Common myeloid progenitor, CD34-positive (primary cell): Measurements from ENCODE around the gene PLB1.

Experiments used
- CTCF ChIA-PET: fragments of 350-600 bp; sonication (Branson Sonifier 250); formaldehyde crosslinking; loops from one replicate; lab custom pipeline; 2021; ENCODE audit warnings: antibody characterized with exemption; lab: Charles Lee
- POLR2A ChIA-PET: fragments of 350-600 bp; sonication (Branson Sonifier 250); formaldehyde crosslinking; loops from one replicate; lab custom pipeline; 2021; ENCODE audit warnings: antibody characterized with exemption; lab: Charles Lee
- DNase-seq, 3 donors: peaks; one replicate each; pipeline versions ENCODE4 v3.0.0 to v3.0.0-alpha.2; 2013
- H3K27ac ChIP-seq, 2 experiments: 1 replicate in 1 of 2; 2 replicates in 1 of 2; pipeline ENCODE4 v1.7.0; 2013; ENCODE audit warnings: inconsistent platforms in 2 of 2, low read length in 2 of 2, mild to moderate bottlenecking in 2 of 2, low read depth in 1 of 2, moderate library complexity in 1 of 2; ENCODE audit not compliant: severe bottlenecking in 2 of 2, insufficient read depth in 1 of 2, poor library complexity in 1 of 2
- H3K27me3 ChIP-seq, 5 experiments: replicated peaks in 2 of 5; 1 replicate in 3 of 5; 2 replicates in 2 of 5; pipeline versions ENCODE4 v1.6.1 to v1.7.0; 2013; ENCODE audit warnings: low read length in 4 of 5, mild to moderate bottlenecking in 2 of 5, moderate library complexity in 2 of 5, inconsistent platforms in 1 of 5; ENCODE audit not compliant: insufficient read depth in 5 of 5, control insufficient read depth in 4 of 5
- H3K36me3 ChIP-seq, 4 experiments: 1 replicate in 2 of 4; 2 replicates in 2 of 4; pipeline versions ENCODE4 v1.6.1 to v1.7.0; 2013; ENCODE audit warnings: low read length in 3 of 4, control low read depth in 1 of 4, mild to moderate bottlenecking in 1 of 4; ENCODE audit not compliant: control insufficient read depth in 4 of 4, insufficient read depth in 4 of 4
- H3K4me1 ChIP-seq, 4 experiments: 1 replicate in 3 of 4; 2 replicates in 1 of 4; pipeline versions ENCODE4 v1.6.1 to v1.7.1; 2013; ENCODE audit warnings: low read length in 3 of 4, mild to moderate bottlenecking in 3 of 4, control low read depth in 1 of 4, inconsistent platforms in 1 of 4, moderate library complexity in 1 of 4; ENCODE audit not compliant: control insufficient read depth in 4 of 4, insufficient read depth in 4 of 4; ENCODE audit errors: control extremely low read depth in 1 of 4
- H3K4me3 ChIP-seq, 7 experiments: 1 replicate in 4 of 7; 2 replicates in 3 of 7; pipeline versions ENCODE4 v1.5.1 to v1.7.0; 2013; ENCODE audit warnings: mild to moderate bottlenecking in 7 of 7, low read length in 6 of 7, moderate library complexity in 6 of 7, inconsistent platforms in 2 of 7, low read depth in 2 of 7, control low read depth in 1 of 7; ENCODE audit not compliant: insufficient read depth in 4 of 7, control insufficient read depth in 1 of 7; ENCODE audit errors: extremely low read depth in 1 of 7
- H3K9me3 ChIP-seq, 5 experiments: 1 replicate in 4 of 5; 2 replicates in 1 of 5; pipeline versions ENCODE4 v1.6.1 to v1.7.1; 2013; ENCODE audit warnings: low read length in 4 of 5, mild to moderate bottlenecking in 2 of 5, inconsistent platforms in 1 of 5, low read depth in 1 of 5, moderate library complexity in 1 of 5; ENCODE audit not compliant: control insufficient read depth in 4 of 5, insufficient read depth in 2 of 5; ENCODE audit errors: control extremely low read depth in 1 of 5
- WGBS: methylation state at CpG from one replicate; pipeline ENCODE4 v1.1.5; 2013; ENCODE audit not compliant: insufficient coverage; 5-methylcytosine and 5-hydroxymethylcytosine counted together

PLB1 gene

DNA sequence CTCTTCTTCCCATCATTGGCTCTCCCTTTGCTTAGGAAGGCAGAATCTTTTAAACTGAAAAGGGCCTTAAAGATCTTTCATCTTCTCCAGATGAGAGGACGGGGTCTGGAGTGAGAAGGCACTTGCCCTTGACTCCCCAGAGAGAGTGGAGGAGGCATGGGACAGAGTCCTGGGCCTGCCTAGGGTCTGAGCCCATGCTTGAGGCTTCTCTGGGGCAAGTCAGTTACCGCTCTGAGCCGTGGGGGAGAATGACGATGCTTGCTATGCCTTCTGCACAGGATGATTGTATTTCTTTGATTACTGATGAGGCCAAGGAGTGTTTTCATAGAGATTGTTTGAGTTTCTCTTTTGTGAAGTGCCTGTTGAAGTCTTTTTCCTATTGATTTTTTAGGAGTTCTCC is 921 bp downstream of the PLB1 start:
- CTCF ChIA-PET: interaction anchor here (1.2 kb wide), 1 partner anchor 8 kb away, joined by 3 read pairs; no protein-coding TSS in a partner anchor
- H3K36me3 ChIP-seq: no peaks in the 10 kb centered on the region
- H3K4me3 ChIP-seq: no peak overlapping the region
- no peaks in the 10 kb centered on the region for H3K9me3 ChIP-seq
- POLR2A ChIA-PET: no interaction called here
- peaks cover 0 to 2% (median 0%) of the 10 kb centered on the region in 5 experiments for H3K27me3 ChIP-seq
- DNase-seq: no peak
- 69% methylated on average over 4 of the region's 4 CpGs for WGBS
- no peak overlapping the region for H3K27ac ChIP-seq
- no peaks in the 10 kb centered on the region for H3K4me1 ChIP-seq

DNA sequence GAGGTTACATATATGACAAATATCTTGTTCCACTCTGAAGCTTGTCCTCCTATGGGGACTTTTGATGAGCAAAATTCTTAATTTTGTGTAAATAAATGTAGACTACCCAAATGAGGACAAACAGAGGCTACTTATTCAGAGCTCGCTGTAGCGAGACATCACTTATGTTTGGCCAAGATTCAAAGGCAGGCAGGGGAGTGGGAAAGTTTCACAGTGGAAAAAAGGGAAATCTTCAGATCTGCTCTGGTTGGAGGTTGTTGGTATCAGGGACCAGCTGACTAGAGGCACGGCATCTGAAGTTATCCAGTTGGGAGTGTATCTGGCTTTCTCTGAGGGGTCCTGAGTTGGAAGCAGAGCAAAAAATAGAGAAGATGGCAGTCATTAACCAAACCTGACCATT is 1.3 kb downstream of the PLB1 start:
- Histone ChIP-seq H3K4me1 (no peaks in the 10 kb centered on the region), H3K9me3 (no peaks in the 10 kb centered on the region), H3K36me3 (no peaks in the 10 kb centered on the region), H3K4me3 (no peak overlapping the region), H3K27ac (no peak overlapping the region), H3K27me3 (peaks cover 0 to 2% (median 0%) of the 10 kb centered on the region in 5 experiments)
- ChIA-PET CTCF (interaction anchor here (1.2 kb wide), 1 partner anchor 9 kb away, joined by 3 read pairs; no protein-coding TSS in a partner anchor), POLR2A (no interaction called here)
- DNase-seq: no peak
- 100% methylated on average over 3 of the region's 3 CpGs for WGBS

DNA sequence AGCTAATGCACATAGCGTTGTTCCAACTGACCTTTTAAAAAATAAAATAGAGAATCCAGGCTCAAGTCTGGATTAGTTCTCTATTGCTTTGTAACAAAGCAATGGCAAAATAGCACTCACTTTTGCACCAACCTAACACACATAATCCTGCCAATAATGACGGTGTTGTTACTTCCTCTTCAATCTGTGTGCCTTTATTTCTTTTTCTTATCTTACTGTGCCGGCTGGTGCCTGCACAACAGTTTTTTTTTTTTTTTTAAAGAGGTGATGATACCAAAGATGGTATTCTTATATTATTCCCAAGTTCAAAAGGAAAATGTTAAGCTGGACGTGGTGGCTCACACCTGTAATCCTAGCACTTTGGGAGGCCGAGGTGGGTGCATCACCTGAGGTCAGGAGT is 3.4 kb downstream of the PLB1 start:
- Histone ChIP-seq H3K4me3 (no peak overlapping the region), H3K4me1 (no peaks in the 10 kb centered on the region), H3K9me3 (no peaks in the 10 kb centered on the region), H3K27ac (no peak overlapping the region), H3K27me3 (peaks cover 0 to 2% (median 0%) of the 10 kb centered on the region in 5 experiments), H3K36me3 (no peaks in the 10 kb centered on the region)
- 33% methylated on average over 1 of the region's 5 CpGs for WGBS
- CTCF ChIA-PET: no interaction called here
- POLR2A ChIA-PET: no interaction called here
- DNase-seq: peak in 2 of 3 donors; percentile 22 to 59

DNA sequence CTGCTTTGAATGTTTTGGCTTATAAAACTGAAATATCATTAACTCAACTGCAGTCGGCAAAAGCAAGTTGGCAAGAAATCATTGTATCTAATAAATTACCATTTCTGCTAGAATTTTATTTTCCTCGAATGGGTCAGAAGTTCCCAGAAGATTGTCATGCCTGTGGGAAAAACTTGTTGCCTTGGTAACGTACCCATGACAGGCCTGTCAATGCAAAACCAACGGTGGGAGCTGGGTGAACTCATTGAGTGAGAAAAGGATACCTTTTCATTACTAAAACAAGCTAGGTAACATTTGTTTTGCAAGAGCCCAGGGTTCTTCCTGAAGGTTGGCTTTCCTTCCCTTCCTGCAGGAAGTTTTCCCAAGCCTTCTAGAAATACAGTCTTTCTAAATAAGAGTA is 9.5 kb downstream of the PLB1 start:
- Histone ChIP-seq H3K9me3 (no peaks in the 10 kb centered on the region), H3K27ac (no peak overlapping the region), H3K27me3 (peaks cover 0 to 3% (median 0%) of the 10 kb centered on the region in 5 experiments), H3K4me1 (no peaks in the 10 kb centered on the region), H3K36me3 (no peaks in the 10 kb centered on the region), H3K4me3 (no peak overlapping the region)
- DNase-seq: no peak
- ChIA-PET CTCF (interaction anchor here (1.0 kb wide), 1 partner anchor 801 kb away, joined by 3 read pairs; no protein-coding TSS in a partner anchor), POLR2A (no interaction called here)
- 81% methylated on average over 4 of the region's 4 CpGs for WGBS

DNA sequence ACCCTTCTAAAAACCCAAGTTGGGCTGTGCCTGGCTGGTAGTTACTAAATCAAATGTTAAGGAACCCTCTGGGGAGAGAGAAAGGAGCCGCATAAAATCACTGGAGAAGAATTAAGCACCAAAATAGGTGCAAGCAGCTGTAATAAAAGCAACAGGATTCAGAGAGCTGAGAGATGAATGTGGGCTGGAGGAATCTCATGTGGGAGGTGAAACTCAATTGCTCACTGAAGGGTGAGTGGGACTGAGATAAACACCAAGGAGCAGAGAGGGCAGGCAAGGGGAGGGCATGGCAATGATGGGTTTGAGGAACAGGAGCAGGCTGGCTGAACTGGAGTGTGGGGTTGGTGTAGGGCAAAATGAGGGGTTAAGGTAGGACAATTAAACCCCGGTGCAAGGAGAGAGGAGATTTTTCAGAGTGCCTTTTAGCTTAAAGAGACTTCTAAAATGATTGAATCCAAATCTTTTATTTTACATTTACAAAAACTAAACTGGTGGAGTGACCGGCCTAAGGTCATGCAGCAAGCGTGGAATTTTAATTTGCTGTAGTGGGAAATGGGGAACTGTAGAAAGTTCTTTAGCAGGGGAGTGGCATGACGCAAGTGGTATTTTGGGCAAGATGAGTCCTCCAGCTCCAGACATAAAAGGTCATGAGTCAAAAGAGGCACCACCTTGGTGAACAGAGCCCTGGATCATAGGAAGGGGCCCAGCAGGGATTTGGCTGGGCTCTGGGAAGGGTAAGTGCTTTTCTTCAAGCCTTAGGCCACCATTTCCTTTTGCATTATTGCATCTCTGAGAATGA is 10.5 kb downstream of the PLB1 start:
- WGBS: 92% methylated on average over 3 of the region's 5 CpGs
- Histone ChIP-seq H3K9me3 (peaks cover 0 to 1% (median 0%) of the 10 kb centered on the region in 5 experiments), H3K27me3 (peaks cover 0 to 3% (median 0%) of the 10 kb centered on the region in 5 experiments), H3K4me1 (no peaks in the 10 kb centered on the region), H3K4me3 (no peak overlapping the region), H3K27ac (no peak overlapping the region), H3K36me3 (no peaks in the 10 kb centered on the region)
- CTCF ChIA-PET: no interaction called here
- POLR2A ChIA-PET: no interaction called here
- no peak for DNase-seq

DNA sequence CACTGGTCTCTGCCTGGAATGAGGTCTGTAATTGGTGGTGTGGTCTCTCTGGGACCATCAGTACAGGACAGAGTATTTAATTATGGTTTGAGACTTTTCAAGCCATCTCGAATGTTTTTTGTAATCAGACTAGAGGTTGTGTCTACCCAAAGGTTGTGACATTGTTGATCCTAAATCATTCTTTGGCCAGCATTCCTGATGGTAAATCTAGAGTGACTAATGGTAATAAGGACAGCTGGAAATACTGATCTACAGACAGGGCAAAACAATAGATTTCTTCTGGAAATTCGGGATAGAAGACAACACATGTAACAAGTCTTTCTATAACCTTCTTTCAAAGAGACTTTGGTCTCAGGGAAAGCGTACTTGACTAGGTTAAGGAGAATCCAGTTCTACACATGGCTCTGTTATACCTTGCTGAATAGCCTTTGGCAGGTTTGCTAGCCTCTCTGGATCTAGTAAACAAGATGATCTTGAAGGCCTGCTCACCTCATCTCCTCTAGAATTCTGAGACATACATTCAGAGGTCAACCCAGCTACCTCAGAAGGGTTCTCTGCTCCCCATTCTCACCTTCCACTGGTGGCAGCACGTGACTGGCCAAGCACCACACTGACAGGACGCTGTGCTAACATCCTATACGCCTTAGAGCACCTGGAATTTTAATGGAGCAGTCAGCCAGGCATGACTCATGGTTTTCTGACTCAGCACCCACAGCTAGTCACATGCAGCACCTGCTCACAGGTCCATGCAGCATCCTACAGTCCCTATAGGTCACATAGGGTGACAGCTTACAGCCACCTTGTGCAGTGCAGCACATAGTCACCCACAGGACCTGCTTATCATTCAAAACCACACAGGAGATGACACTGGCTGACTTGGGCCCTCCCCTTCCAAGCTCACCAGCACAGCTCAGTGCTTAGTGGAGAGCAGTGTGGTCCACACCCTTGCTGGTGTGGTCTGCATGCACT is 12.2 kb downstream of the PLB1 start:
- Histone ChIP-seq H3K27me3 (peaks cover 0 to 6% (median 0%) of the 10 kb centered on the region in 5 experiments), H3K4me3 (no peak overlapping the region), H3K36me3 (no peaks in the 10 kb centered on the region), H3K27ac (no peak overlapping the region), H3K4me1 (no peaks in the 10 kb centered on the region), H3K9me3 (peaks cover 0 to 10% (median 3%) of the 10 kb centered on the region in 5 experiments)
- ChIA-PET POLR2A (no interaction called here), CTCF (no interaction called here)
- 82% methylated on average over 5 of the region's 6 CpGs for WGBS
- peak in 2 of 3 donors; percentile 13 to 50 for DNase-seq
